Adrenal gland (tissue), 5 donors: ENCODE results near the gene PDE8A.

Source experiments
- POLR2A ChIP-seq, 2 donors: fragments of 450-650 bp; IDR thresholded peaks; one replicate each; pipeline ENCODE4 v1.6.1; 2017; ENCODE audit warnings: antibody characterized with exemption in 2 of 2, mild to moderate bottlenecking in 2 of 2, moderate library complexity in 1 of 2
- TF ChIP-seq, protein P1 (sequence below), 6 experiments: fragments of 450-650 bp in 4 of 6; fragments of 200-600 bp in 2 of 6; sonication (generic) in 1 of 6; IDR thresholded peaks; 1 replicate in 5 of 6; 2 replicates in 1 of 6; pipeline versions ENCODE4 v1.5.1 to v1.8.0; 2016 to 2021; ENCODE audit warnings: antibody characterized with exemption in 6 of 6, mild to moderate bottlenecking in 2 of 6, moderate library complexity in 1 of 6
- donor health status: DM: no; HTN: no; CAD: no.

DNA sequence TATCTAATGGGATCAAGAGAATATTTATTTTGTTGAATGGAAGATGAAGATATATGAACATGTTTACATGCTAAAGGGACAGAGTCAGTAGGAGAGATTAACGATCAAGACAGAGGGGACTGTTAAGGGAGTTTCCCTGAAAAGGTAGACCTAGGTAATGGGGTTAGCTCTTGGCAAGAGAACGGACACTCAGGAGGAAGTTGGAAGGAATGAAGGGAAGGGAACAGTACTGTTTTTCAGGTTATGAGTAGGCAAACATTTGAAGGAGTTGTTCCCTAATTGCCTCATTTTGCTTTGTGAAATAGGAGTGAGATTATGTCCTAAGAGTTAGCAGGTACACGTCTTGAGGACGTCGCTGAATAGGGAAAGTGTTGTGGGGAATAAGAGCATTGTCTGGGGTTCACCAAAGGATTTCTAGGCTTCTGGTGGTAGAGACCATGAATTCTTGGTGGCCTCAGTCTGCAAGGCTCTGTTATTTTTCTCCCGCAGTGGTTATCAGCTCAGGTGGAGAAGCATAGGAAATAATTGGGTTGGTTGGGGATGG is 41.3 kb downstream of the PDE8A start:
- TF ChIP-seq, protein P1, sequence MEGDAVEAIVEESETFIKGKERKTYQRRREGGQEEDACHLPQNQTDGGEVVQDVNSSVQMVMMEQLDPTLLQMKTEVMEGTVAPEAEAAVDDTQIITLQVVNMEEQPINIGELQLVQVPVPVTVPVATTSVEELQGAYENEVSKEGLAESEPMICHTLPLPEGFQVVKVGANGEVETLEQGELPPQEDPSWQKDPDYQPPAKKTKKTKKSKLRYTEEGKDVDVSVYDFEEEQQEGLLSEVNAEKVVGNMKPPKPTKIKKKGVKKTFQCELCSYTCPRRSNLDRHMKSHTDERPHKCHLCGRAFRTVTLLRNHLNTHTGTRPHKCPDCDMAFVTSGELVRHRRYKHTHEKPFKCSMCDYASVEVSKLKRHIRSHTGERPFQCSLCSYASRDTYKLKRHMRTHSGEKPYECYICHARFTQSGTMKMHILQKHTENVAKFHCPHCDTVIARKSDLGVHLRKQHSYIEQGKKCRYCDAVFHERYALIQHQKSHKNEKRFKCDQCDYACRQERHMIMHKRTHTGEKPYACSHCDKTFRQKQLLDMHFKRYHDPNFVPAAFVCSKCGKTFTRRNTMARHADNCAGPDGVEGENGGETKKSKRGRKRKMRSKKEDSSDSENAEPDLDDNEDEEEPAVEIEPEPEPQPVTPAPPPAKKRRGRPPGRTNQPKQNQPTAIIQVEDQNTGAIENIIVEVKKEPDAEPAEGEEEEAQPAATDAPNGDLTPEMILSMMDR (IDR thresholded peaks at IDR 0.05) = no peak
- TF ChIP-seq POLR2A (IDR thresholded peaks at IDR 0.05) = no peak
